Spinal cord (tissue), 10 donors: ENCODE data around the gene PDE7B. TPM values are rescaled to one million over a fixed set of nuclear protein-coding genes. Genes with fewer than 3 reads are reported as not detected.

Experiments
- DNase-seq, 6 donors: peaks; one replicate each; pipeline versions ENCODE4 v3.0.0 to v3.0.0-alpha.2; 2013 to 2015; ENCODE audit warnings: low spot score in 6 of 6, low read depth in 4 of 6
- H3K27ac ChIP-seq: one replicate; pipeline ENCODE4 v1.5.1; 2013; ENCODE audit warnings: low read depth, low read length, control low read depth
- H3K27me3 ChIP-seq: one replicate; pipeline ENCODE4 v1.6.1; 2013; ENCODE audit warnings: low read length; ENCODE audit not compliant: control insufficient read depth, insufficient read depth
- H3K36me3 ChIP-seq: one replicate; pipeline ENCODE4 v1.6.1; 2013; ENCODE audit warnings: low read length; ENCODE audit not compliant: control insufficient read depth, insufficient read depth
- H3K4me1 ChIP-seq: one replicate; pipeline ENCODE4 v1.6.1; 2013; ENCODE audit warnings: low read length; ENCODE audit not compliant: control insufficient read depth, insufficient read depth
- H3K4me3 ChIP-seq: one replicate; pipeline ENCODE4 v1.5.1; 2013; ENCODE audit warnings: low read depth, low read length, control low read depth
- H3K9me3 ChIP-seq: one replicate; pipeline ENCODE4 v1.6.1; 2013; ENCODE audit warnings: low read length; ENCODE audit not compliant: control insufficient read depth, insufficient read depth
- WGBS: methylation state at CpG from one replicate; pipeline ENCODE4 v1.1.5; 2013; ENCODE audit warnings: missing lambda C conversion rate; ENCODE audit not compliant: insufficient coverage; 5-methylcytosine and 5-hydroxymethylcytosine counted together
- polyA plus RNA-seq, 2 donors: library from polyadenylated mRNA; unstranded; fragments of 120-200 nt; gene quantifications; one replicate each; pipeline ENCODE4 v1.2.1, GENCODE V29; 2013; ENCODE audit not compliant: insufficient read length in 2 of 2
- total RNA-seq, 2 donors: library from RNA; depleted of rRNA in 1 of 2; stranded (reverse); fragments of 120-200 nt in 1 of 2; fragments of >200 nt in 1 of 2; gene quantifications; one replicate each; pipeline versions ENCODE4 v1.2.3 to v1.2.4, GENCODE V29; 2013 to 2014
- donor health status: healthy.

Gene PDE7B
- total and polyA plus RNA-seq, 4 donors, result 7.8 to 19.7 (median 12.4) TPM

DNA sequence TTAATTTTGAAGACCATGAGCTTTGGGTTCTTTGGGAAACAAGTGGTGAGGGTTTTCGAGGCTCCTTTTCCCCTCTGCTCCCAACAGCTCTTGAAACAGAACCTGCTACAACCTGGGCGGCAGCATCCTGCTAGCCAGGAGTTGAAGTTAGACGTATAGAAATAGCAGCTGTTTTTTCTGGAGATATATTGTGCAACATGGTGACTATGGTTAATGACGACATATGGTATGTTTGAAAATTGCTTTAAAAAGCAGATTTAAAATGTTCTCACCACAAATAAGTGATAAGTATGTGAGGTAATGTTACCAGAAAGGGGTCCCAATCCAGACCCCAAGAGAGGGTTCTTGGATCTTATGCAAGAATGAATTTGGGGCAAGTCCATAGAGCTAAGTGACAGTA is 138.9 kb downstream of the PDE7B start:
- Histone ChIP-seq H3K36me3 (no peaks in the 10 kb centered on the region), H3K9me3 (no peaks in the 10 kb centered on the region), H3K4me3 (no peak overlapping the region)

DNA sequence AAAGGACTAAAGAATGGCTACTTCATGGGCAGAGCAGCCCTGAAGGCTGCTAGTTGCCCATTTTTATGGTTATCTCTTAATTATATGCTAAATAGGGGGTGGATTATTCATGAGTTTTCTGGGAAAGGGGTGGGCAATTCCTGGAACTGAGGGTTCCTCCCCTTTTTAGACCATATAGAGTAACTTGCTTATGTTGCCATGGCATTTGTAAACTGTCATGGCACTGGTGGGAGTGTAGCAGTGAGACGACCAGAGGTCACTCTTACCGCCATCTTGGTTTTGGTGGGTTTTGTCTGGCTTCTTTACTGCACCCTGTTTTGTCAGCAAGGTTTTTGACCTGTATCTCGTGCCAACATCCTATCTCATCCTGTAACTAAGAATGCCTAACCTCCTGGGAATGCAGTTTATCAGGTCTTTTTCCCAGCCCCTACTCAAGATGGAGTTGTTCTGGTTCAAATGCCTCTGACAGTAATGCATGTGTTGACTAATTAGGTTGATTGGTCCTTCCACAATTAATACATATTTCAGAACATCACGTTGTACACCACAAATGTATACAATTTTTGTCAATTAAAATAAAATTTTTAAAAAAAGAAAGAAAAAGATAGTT is 139.5 kb downstream of the PDE7B start:
- Histone ChIP-seq H3K27me3 (no peaks in the 10 kb centered on the region), H3K27ac (no peak overlapping the region), H3K9me3 (no peaks in the 10 kb centered on the region), H3K36me3 (no peaks in the 10 kb centered on the region), H3K4me1 (no peaks in the 10 kb centered on the region), H3K4me3 (no peak overlapping the region)
- WGBS, result 80% methylated on average over 1 of the region's 4 CpGs
- DNase-seq, result no peak

More for the DNA sequence above, 138.9 kb downstream of the PDE7B start:
- no peak overlapping the region for H3K27ac ChIP-seq
- H3K4me1 ChIP-seq, result no peaks in the 10 kb centered on the region
- no peak for DNase-seq
- no peaks in the 10 kb centered on the region for H3K27me3 ChIP-seq
- 100% methylated on average over 1 of the region's 4 CpGs for WGBS

DNA sequence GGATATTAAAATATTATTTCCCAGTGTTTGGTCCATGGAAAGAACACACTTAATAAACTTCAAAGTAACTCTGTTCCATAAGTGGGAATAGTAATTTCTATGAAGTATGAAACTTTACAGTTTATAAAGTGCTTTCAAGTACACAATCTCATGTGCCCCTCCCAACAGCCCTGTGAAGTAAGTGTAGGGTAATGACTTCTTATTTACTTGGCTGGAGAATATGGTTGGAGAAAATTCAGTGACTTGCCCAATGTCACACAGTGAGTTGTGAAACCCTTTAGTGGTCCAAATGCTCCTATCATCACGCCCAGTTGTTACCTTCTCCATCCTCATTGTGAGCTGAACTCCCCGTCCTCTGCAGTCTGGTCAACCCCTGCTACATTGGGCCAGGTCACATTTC is 141.2 kb downstream of the PDE7B start:
- H3K4me3 ChIP-seq, result no peak overlapping the region
- no peaks in the 10 kb centered on the region for H3K27me3 ChIP-seq
- no peak for DNase-seq
- no peaks in the 10 kb centered on the region for H3K4me1 ChIP-seq
- no peaks in the 10 kb centered on the region for H3K36me3 ChIP-seq
- no peaks in the 10 kb centered on the region for H3K9me3 ChIP-seq
- WGBS, result no CpG with 5 or more reads among the region's 2 CpGs
- no peak overlapping the region for H3K27ac ChIP-seq

DNA sequence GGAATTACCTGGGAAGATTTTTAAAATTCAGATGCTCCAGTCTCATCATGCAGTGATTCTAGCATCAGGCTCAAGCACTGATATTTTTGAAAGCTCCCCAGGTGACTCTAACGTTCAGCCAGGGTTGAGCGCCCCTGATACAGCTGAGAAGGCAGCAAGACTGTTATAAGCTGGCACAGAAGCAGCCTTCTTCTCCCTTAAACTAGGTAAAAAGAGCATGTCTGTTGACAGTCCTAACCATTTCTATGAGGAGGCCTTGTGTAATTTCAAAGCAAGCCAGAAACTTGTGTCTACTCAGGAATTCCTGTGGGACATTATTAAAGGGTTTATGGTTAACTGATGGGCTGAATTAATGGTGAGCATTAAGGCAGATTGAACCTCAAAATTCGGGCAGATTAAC is 141.9 kb downstream of the PDE7B start:
- Histone ChIP-seq H3K4me1 (no peaks in the 10 kb centered on the region), H3K9me3 (no peaks in the 10 kb centered on the region), H3K4me3 (no peak overlapping the region), H3K27me3 (no peaks in the 10 kb centered on the region), H3K36me3 (no peaks in the 10 kb centered on the region), H3K27ac (no peak overlapping the region)
- no peak for DNase-seq
- WGBS, result 71% methylated on average over 1 of the region's 3 CpGs

DNA sequence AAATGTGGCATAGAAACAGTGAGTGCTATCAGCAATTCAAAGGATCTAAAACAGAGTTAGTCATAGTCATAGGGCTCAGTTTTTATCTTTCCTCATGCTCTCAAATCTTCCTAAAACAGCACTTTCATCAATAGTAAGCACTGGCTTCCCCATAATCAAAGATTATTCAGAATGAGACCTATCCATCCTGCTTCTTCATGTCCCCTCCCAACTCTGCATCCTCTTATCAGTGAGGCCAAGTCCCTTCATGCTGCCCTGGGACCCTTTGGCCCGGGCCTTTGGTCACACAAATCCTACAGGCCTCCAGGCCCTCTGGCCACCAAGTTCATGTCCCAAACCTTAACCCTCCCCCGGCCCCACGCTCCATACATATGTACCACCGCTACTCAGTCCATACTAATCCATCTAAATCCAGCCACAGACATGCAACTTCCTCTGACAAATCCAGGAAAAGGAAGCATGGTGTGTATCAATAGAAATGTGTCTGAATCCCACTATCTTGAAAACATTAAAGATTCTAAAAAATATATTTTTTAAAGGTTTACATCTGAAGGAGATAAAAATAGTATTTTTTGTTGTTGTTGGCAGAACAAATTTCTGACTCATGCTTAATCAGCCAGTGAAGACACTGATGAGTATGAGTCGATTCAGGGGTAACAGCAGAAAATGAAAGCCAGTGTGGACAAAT is 143.5 kb downstream of the PDE7B start:
- Histone ChIP-seq H3K27ac (no peak overlapping the region), H3K27me3 (no peaks in the 10 kb centered on the region), H3K4me1 (no peaks in the 10 kb centered on the region), H3K4me3 (no peak overlapping the region), H3K9me3 (no peaks in the 10 kb centered on the region), H3K36me3 (no peaks in the 10 kb centered on the region)
- no peak for DNase-seq
- 86% methylated on average over 3 of the region's 5 CpGs for WGBS

DNA sequence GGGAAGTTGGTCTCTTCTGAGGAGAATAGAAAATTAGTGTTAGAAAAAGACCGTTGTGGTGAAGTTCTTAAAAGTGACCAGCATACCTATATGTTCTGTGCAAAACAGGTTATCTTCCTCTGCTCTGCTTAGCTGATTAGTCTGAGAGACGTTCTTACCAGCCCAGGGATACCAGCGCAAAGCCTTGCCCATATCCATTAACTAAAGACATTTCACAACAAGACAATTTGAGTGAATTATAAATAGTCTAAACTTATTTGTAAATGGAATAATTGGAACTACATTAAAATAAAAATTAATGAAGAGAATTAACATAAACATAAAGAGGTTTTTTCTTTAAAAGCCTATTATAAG is 144.0 kb downstream of the PDE7B start:
- H3K4me3 ChIP-seq, result no peak overlapping the region
- no peaks in the 10 kb centered on the region for H3K4me1 ChIP-seq
- H3K27me3 ChIP-seq, result no peaks in the 10 kb centered on the region
- no peak for DNase-seq
- no CpG with 5 or more reads among the region's 3 CpGs for WGBS
- H3K27ac ChIP-seq, result no peak overlapping the region
- no peaks in the 10 kb centered on the region for H3K36me3 ChIP-seq
- peaks cover 2% of the 10 kb centered on the region for H3K9me3 ChIP-seq

DNA sequence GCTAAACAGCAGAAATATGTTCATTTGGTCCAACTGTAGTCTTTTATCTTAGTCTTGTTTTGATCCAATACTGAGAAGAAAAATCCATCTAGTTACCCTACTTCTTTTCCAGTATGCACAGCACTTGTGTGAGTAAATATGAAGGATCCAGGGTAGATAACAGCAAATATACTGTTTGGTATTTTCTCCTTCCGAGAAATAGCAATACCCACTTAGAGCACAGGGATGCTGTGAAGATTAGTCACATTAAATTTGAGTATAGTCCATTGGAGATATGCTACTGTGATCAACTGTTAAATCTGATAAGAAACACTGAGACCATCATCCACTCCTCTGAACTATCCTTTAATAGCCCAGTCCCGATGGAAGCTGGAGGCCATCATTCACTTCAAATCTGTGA is 145.2 kb downstream of the PDE7B start:
- no CpG with 5 or more reads among the region's 2 CpGs for WGBS
- H3K27ac ChIP-seq, result no peak overlapping the region
- no peaks in the 10 kb centered on the region for H3K4me1 ChIP-seq
- H3K36me3 ChIP-seq, result no peaks in the 10 kb centered on the region
- no peak overlapping the region for H3K4me3 ChIP-seq
- DNase-seq, result no peak
- H3K27me3 ChIP-seq, result no peaks in the 10 kb centered on the region
- peaks cover 4% of the 10 kb centered on the region for H3K9me3 ChIP-seq

DNA sequence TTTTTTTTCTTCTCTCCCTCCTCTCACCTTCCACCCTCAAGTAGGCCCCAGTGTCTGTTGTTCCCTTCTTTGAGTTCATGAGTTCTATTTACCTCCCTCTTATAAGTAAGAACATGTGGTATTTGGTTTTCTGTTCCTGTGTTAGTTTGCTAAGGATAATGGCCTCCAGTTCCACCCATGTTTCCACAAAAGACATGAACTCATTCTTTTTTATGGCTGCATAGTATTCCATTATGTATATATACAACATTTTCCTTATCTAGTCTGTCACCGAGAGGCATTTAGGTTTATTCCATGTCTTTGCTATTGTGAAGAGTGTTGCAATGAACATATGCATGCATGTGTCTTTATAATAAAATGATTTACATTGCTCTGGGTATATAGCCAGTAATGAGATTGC is 147.9 kb downstream of the PDE7B start:
- Histone ChIP-seq H3K4me1 (no peaks in the 10 kb centered on the region), H3K36me3 (no peaks in the 10 kb centered on the region), H3K27ac (no peak overlapping the region), H3K9me3 (peaks cover 4% of the 10 kb centered on the region), H3K4me3 (no peak overlapping the region), H3K27me3 (no peaks in the 10 kb centered on the region)
- no CpG with 5 or more reads among the region's 1 CpG for WGBS
- no peak for DNase-seq

DNA sequence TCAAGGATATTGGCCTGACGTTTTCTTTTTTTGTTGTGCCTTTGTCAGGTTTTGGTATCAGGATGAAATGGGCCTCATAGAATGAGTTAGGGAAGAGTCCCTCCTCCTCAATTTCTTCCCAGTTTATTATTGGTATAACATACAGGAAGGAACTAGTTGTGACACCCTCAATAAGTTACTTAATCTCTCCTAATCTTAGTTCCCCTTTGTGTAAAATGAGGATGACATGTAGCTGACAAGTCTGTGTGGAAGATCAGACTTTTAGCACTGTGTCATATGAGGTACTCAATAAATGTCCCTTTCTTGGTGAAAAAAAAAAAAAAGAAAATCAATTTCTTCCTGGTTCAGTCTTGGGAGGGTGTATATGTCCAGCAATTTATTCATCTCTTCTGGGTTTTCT is 155.8 kb downstream of the PDE7B start:
- DNase-seq, result no peak
- Histone ChIP-seq H3K27ac (no peak overlapping the region), H3K9me3 (no peaks in the 10 kb centered on the region), H3K36me3 (no peaks in the 10 kb centered on the region), H3K27me3 (no peaks in the 10 kb centered on the region), H3K4me3 (no peak overlapping the region), H3K4me1 (no peaks in the 10 kb centered on the region)
- WGBS, result no CpG with 5 or more reads among the region's 1 CpG

DNA sequence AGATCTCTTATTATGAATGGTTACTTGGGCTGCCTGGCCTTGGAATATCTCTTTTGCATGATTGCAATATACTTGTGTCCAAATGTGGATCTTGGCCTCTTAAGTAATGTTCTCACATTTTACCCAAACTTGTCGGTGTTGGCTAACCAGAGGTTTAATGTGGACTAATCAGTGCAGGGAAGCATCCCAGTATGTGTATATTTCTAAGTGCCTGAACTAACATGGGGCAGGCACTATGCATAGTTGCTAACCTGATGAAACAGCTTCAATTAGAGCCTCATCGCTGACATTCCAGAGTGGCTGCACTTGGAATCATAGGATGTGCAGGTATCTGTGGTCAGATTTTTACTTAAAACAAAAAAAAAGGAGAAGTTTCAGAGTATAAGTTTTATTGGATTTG is 160.0 kb downstream of the PDE7B start:
- DNase-seq, result no peak
- Histone ChIP-seq H3K27me3 (no peaks in the 10 kb centered on the region), H3K9me3 (no peaks in the 10 kb centered on the region), H3K4me1 (no peaks in the 10 kb centered on the region), H3K36me3 (no peaks in the 10 kb centered on the region), H3K27ac (no peak overlapping the region), H3K4me3 (no peak overlapping the region)
- 80% methylated on average over 1 of the region's 2 CpGs for WGBS
